K562 (cell line): ENCODE data around the gene ZNF273. TPM values are rescaled to one million over a fixed set of nuclear protein-coding genes. Genes with fewer than 3 reads are reported as not detected.
A peak's percentile ranks its signal among the peaks of the same experiment; 100 is the strongest.

Source experiments
- BRD4 ChIP-seq: fragments of 200-600 bp; sonication (generic); IDR thresholded peaks from 2 replicates; pipeline ENCODE4 v1.6.1; 2017; ENCODE audit warnings: inconsistent platforms
- CHD4 ChIP-seq: fragments of 200-600 bp; sonication (generic); IDR thresholded peaks from 3 replicates; pipeline ENCODE4 v1.6.1; 2012; ENCODE audit warnings: low read depth, mild to moderate bottlenecking, mixed read lengths, low read length, inconsistent platforms; ENCODE audit not compliant: insufficient read depth, insufficient replicate concordance, poor library complexity, severe bottlenecking
- DMBX1 ChIP-seq: fragments of 250-450 bp; sonication (Bioruptor Pico); IDR thresholded peaks from 2 replicates; pipeline ENCODE4 v1.8.0; 2022; ENCODE audit warnings: inconsistent platforms, mild to moderate bottlenecking, moderate library complexity, borderline replicate concordance
- FOXK2 ChIP-seq, 2 experiments: fragments of 450-650 bp; IDR thresholded peaks in 1 of 2; conservative IDR thresholded peaks in 1 of 2; 2 replicates each; pipeline ENCODE4 v1.6.1; 2016; ENCODE audit warnings: low read depth in 2 of 2, mild to moderate bottlenecking in 1 of 2
- KDM1A ChIP-seq, 2 experiments: fragments of 450-650 bp; IDR thresholded peaks; 2 replicates each; pipeline ENCODE4 v1.6.1; 2016; ENCODE audit warnings: mild to moderate bottlenecking in 2 of 2
- MAFK ChIP-seq: IDR thresholded peaks from 2 replicates; pipeline ENCODE4 v1.6.1; 2011; ENCODE audit warnings: low read length, improper control_type of control experiment
- NR2F6 ChIP-seq: fragments of 450-650 bp; formaldehyde crosslinking; IDR thresholded peaks from 2 replicates; pipeline ENCODE4 v1.4.0; 2020; ENCODE audit warnings: mild to moderate bottlenecking
- RAD21 ChIP-seq, 2 experiments: fragments of 250-450 bp in 1 of 2; fragments of 450-650 bp in 1 of 2; sonication (Bioruptor Pico) in 1 of 2; formaldehyde crosslinking in 1 of 2; IDR thresholded peaks in 1 of 2; conservative IDR thresholded peaks in 1 of 2; 2 replicates each; pipeline versions ENCODE4 v1.4.0 to v1.8.0; 2020 to 2022; ENCODE audit warnings: mild to moderate bottlenecking in 2 of 2, moderate library complexity in 1 of 2
- RBM22 ChIP-seq: fragments of 200-400 bp; formaldehyde crosslinking; IDR thresholded peaks from 2 replicates; pipeline ENCODE4 v1.6.1; 2018; ENCODE audit warnings: low read length, low read depth; ENCODE audit not compliant: poor library complexity, severe bottlenecking
- SOX6 ChIP-seq: fragments of 450-650 bp; IDR thresholded peaks from 2 replicates; pipeline ENCODE4 v1.6.1; 2014; ENCODE audit warnings: mild to moderate bottlenecking
- SP2 ChIP-seq: IDR thresholded peaks from 2 replicates; pipeline ENCODE4 v1.6.1; 2011; ENCODE audit warnings: mild to moderate bottlenecking, low read depth, low read length, moderate library complexity; ENCODE audit not compliant: poor library complexity, severe bottlenecking; ENCODE audit errors: extremely low read depth
- TEAD4 ChIP-seq, 2 experiments: sonication (generic) in 1 of 2; formaldehyde crosslinking in 1 of 2; IDR thresholded peaks; 2 replicates each; pipeline versions ENCODE4 v1.6.1 to v1.8.0; 2012 to 2022; ENCODE audit warnings: borderline replicate concordance in 1 of 2, inconsistent platforms in 1 of 2, low read length in 1 of 2, mild to moderate bottlenecking in 1 of 2, missing genetic modification reagents in 1 of 2
- VEZF1 ChIP-seq: fragments of 200-800 bp; sonication (Bioruptor generic); IDR thresholded peaks from 2 replicates; pipeline ENCODE4 v1.6.1; 2017; ENCODE audit warnings: missing genetic modification characterization, missing compliant biosample characterization
- ZBTB1 ChIP-seq: sonication (generic); formaldehyde crosslinking; IDR thresholded peaks from 2 replicates; pipeline ENCODE4 v1.8.1; 2023; ENCODE audit warnings: missing genetic modification reagents, low read depth, mild to moderate bottlenecking, borderline replicate concordance
- ZNF12 ChIP-seq: sonication (generic); formaldehyde crosslinking; IDR thresholded peaks from 2 replicates; pipeline ENCODE4 v1.4.0; 2020; ENCODE audit warnings: mild to moderate bottlenecking, missing genetic modification reagents
- polyA plus RNA-seq, 8 experiments: library from polyadenylated mRNA; depleted of rRNA in 4 of 8; stranded (reverse) in 5 of 8; unstranded in 3 of 8; fragments of >200 nt; fragmentation: Nextera tagmentation in 2 of 8; fragmentation: Illumina TruSeq in 1 of 8; extraction: Ambion mirVana in 2 of 8; extraction: Trizol in 1 of 8; gene quantifications; 2 replicates each; pipeline versions ENCODE4 v1.2.1 to v1.2.3, GENCODE V29; 2011 to 2014; ENCODE audit warnings: inconsistent platforms in 1 of 8, missing spikeins in 1 of 8
- total RNA-seq, 7 experiments: library from RNA; depleted of rRNA in 6 of 7; stranded (reverse); fragments of >200 nt in 6 of 7; fragmentation: Illumina TruSeq in 2 of 7; extraction: Trizol in 2 of 7; gene quantifications; 2 replicates each; pipeline versions ENCODE4 v1.2.1 to v1.2.3, GENCODE V29; 2011 to 2021; ENCODE audit warnings: low replicate concordance in 1 of 7
- TF ChIP-seq, protein P1 (sequence below): fragments of 250-450 bp; sonication (Bioruptor Pico); IDR thresholded peaks from 2 replicates; pipeline ENCODE4 v1.8.0; 2021; ENCODE audit warnings: moderate library complexity, mild to moderate bottlenecking, inconsistent platforms
- TF ChIP-seq, protein P2 (sequence below): fragments of 450-650 bp; formaldehyde crosslinking; IDR thresholded peaks from 2 replicates; pipeline ENCODE4 v1.4.0; 2020; ENCODE audit warnings: mild to moderate bottlenecking, moderate library complexity
- TF ChIP-seq, protein P3 (sequence below): sonication (generic); formaldehyde crosslinking; IDR thresholded peaks from 2 replicates; pipeline ENCODE4 v1.8.1; 2023; ENCODE audit warnings: mild to moderate bottlenecking, missing genetic modification reagents

ZNF273 gene
- total and polyA plus RNA-seq, 9 of the 15 experiments (the other 6 are each of a cell fraction or from before 2014, with no cell fraction given), result 13.3 to 37.0 (median 20.7) TPM

GRCh38 chr7:64914557-64914956 lies 11.5 kb downstream of the ZNF273 start (continued):
- TF ChIP-seq, protein P1, sequence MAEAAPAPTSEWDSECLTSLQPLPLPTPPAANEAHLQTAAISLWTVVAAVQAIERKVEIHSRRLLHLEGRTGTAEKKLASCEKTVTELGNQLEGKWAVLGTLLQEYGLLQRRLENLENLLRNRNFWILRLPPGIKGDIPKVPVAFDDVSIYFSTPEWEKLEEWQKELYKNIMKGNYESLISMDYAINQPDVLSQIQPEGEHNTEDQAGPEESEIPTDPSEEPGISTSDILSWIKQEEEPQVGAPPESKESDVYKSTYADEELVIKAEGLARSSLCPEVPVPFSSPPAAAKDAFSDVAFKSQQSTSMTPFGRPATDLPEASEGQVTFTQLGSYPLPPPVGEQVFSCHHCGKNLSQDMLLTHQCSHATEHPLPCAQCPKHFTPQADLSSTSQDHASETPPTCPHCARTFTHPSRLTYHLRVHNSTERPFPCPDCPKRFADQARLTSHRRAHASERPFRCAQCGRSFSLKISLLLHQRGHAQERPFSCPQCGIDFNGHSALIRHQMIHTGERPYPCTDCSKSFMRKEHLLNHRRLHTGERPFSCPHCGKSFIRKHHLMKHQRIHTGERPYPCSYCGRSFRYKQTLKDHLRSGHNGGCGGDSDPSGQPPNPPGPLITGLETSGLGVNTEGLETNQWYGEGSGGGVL (CRISPR knock-in tag), result no peak
- TF ChIP-seq NR2F6 (no peak), RAD21 (CRISPR knock-in tag; conservative IDR thresholded peaks at IDR 0.05 in 1 of 2, IDR thresholded peaks at IDR 0.05 in 1 of 2) (no peak), BRD4 (no peak), RBM22 (no peak), CHD4 (no peak), FOXK2 (conservative IDR thresholded peaks at IDR 0.05 in 1 of 2, IDR thresholded peaks at IDR 0.05 in 1 of 2; ENCODE audit: low read depth in 2 of 2) (peak in 1 of 2 experiments; percentile 37; a peak in 1 of 4 replicates), SP2 (no peak), MAFK (no peak), DMBX1 (CRISPR knock-in tag) (peak; percentile 60; the same call in 1 of the 2 replicates), ZBTB1 (CRISPR knock-in tag) (no peak), ZNF12 (CRISPR knock-in tag) (no peak), VEZF1 (peak; percentile 41; the same call in 1 of the 2 replicates), TEAD4 (IDR thresholded peaks at IDR 0.05; ENCODE audit: low read length) (peak; percentile 90), TEAD4 (CRISPR knock-in tag; IDR thresholded peaks at IDR 0.05; ENCODE audit: borderline replicate concordance) (no peak), KDM1A (IDR thresholded peaks at IDR 0.05) (peak; percentile 48 to 72; a peak in 2 of 4 replicates), SOX6 (peak; percentile 99)
- TF ChIP-seq, protein P2, sequence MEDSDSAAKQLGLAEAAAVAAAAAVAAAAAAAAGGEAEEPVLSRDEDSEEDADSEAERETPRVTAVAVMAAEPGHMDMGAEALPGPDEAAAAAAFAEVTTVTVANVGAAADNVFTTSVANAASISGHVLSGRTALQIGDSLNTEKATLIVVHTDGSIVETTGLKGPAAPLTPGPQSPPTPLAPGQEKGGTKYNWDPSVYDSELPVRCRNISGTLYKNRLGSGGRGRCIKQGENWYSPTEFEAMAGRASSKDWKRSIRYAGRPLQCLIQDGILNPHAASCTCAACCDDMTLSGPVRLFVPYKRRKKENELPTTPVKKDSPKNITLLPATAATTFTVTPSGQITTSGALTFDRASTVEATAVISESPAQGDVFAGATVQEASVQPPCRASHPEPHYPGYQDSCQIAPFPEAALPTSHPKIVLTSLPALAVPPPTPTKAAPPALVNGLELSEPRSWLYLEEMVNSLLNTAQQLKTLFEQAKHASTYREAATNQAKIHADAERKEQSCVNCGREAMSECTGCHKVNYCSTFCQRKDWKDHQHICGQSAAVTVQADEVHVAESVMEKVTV, result no peak
- TF ChIP-seq, protein P3, sequence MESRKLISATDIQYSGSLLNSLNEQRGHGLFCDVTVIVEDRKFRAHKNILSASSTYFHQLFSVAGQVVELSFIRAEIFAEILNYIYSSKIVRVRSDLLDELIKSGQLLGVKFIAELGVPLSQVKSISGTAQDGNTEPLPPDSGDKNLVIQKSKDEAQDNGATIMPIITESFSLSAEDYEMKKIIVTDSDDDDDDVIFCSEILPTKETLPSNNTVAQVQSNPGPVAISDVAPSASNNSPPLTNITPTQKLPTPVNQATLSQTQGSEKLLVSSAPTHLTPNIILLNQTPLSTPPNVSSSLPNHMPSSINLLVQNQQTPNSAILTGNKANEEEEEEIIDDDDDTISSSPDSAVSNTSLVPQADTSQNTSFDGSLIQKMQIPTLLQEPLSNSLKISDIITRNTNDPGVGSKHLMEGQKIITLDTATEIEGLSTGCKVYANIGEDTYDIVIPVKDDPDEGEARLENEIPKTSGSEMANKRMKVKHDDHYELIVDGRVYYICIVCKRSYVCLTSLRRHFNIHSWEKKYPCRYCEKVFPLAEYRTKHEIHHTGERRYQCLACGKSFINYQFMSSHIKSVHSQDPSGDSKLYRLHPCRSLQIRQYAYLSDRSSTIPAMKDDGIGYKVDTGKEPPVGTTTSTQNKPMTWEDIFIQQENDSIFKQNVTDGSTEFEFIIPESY (CRISPR knock-in tag), result 0 out of 2 replicates have a peak, but pooled peaks have one; percentile 23
